HG02884 (cell line): ENCODE results near the gene SRC.

Experiments
- ATAC-seq: cut with Tn5 transposase; IDR thresholded peaks from one replicate; pipeline ENCODE4 v1.9.1; 2021; ENCODE audit warnings: mild to moderate bottlenecking, moderate library complexity; ENCODE audit not compliant: unreplicated experiment

SRC gene

DNA sequence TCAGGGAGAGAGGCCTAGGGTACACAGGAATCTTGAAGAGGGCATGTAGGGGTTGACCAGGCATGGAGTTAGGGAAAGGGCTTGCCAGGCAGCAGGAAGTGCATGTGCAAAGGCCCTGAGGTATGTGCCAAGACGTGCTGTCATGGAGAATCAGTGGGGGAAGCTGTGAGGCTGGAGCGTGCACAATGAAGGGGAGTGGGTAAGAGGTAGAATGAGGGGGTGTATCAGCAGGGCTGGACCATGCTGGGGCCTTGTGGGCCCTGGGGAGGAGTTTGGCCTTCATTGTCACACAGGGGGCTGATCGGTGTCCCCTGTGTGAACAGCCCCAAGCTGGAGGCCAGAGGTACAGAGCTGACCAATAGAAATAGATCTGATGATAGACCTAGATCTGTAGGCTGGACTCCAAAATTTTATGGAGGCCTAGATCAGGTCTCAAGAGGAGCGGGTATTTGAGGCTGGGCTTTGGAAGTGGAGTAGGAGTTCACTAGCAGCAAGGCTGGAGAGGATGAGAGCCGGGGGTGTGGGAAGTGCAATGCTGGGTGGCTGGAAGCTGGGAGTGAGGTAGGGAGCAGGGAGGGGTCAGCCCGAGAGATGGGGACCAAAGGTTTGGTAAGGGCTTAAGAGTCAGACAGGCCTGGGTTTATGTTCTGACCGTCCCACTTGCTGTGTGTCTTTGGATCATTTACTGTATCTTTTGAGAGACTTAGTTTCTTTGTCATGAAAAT, 3.0 kb downstream of the SRC start:
- no peak for ATAC-seq

DNA sequence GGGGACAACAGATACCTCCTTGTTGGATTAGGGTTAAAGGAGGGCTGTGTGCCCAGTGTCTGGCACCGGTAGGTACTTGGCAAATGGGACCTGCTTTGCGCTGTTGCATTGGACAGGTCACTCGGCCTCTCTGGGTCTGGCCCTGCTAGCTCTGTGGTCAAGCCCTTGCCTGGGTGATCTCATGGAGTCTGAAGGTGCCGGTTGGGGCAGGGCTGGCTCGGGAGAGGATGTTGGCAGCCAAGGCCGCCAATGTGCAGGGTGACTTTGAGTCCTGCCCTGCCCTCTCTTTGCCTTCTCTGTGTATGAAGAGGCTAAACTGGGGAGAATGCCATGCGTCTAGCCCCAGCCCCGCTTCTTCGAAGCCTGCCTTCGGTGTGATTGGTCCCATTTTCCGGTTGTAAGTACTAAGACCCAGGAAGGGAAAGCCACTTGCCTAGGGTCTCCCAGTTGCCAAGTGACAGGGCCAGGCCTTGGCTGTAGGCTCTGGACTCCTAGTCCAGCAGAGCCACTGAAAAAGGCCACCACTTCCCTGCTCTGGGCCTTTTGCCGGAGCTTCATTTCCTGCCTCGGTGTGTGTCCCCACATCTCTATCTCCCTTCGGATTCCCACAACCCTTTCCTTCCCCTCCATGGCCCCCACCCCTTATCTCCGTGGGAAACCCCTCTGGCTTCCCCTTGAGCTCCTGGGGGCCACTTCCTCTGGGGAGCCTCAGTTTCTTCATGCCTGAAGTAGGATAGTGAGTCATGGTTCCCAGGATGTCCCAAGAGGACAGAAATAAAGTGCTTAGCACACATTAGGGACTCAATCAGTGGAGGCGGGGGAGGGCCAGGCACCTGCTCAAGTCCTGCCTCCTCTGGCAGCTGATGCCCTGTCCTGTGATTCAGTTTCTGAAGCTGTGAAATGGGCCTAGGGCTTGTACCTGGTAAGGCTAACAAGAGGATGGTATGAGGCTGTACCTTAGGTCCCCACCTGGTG, 3.9 kb downstream of the SRC start:
- ATAC-seq: no peak

DNA sequence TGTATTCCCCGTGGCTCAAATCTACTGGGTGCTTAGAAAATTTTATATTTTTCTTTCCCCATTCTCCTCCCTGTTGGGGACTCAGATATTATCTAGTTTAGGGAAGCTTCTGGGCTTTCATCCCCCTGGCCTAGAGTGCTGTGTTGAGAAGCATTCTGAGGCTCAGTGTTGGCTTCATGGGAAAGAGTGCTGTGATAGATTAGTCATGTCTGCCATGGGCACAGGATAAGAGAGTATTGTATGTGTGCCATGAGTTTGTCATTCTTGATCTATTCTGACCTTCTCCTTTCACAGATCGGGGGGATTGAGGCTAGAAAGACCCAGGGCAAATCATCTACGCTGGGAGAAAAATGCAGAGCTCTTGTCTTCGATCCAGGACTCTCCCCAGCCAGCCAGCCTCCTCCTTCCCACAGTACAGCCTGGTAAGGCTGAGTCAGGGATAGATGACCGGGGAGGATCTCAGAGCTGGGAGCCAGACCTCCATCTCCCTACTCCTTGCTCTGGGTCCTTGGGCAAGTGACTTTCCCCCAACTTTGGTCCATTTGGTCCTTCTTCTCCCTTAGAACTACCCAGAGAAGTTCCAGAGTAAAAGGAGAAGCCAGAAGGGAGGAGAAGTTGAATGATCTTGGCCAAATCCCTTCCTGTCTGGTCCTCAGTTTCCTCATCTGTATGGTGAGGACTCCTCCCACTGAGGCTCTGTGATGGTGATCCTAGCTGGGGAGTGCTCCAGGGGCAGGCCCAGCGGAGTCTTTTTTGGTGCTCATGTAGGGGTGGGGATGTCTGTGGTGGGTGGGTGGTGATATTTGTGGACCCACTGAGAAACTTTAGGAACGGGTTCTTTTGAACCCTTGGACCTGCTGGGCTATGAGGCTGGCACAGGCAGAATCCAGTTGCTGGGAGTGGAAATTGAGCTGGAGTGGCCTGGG, 5.0 kb downstream of the SRC start:
- no peak for ATAC-seq

DNA sequence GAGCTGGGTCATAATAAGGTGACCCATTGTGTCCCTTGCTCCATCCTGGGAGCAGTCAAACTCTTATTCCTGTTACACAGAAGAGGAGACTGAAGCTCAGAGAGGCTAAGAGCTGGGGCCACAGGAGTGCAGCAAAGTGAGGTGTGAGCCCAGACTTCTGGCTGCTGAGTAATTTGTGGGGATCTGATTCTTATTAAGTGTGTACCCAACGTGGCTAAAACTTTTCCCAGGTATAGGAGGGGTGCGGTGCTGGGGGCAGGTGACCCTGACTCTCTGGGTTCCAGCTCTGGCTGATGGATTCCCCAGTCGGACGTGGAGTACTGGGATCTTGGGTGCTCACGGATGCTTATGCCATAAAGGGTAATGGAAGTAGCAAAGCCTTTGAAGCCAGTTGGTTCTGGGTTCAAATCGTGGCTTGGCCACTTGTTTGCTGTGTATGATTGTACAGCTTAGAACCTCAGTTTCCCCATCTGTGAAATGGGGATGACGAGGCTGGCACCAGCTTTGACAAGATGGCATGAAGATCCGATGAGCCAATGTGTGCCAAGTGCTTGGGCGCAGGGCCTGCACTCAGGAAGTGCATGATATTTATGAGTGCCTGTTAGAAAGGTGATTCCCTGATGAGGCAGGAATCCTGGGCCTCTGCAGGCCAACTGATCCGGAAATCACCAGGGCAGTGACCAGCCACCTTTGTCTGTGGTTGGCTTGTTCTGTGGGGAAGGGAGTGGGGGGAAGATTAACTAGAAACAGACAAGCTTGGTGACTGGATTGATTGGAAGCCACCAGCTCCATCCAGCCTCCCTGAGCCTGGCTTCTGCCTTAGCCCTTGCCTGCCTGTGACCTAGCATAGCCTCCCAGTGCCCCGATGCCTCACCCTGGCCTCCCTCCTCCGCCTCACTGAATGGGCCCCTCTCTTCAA, 6.0 kb downstream of the SRC start:
- no peak for ATAC-seq

- no peak for ATAC-seq
Observed at GRCh38 chr20:37352608-37352980, 6.7 kb downstream of the SRC start.

GRCh38 chr20:37353285-37353849, 7.4 kb downstream of the SRC start:
- ATAC-seq: no peak

DNA sequence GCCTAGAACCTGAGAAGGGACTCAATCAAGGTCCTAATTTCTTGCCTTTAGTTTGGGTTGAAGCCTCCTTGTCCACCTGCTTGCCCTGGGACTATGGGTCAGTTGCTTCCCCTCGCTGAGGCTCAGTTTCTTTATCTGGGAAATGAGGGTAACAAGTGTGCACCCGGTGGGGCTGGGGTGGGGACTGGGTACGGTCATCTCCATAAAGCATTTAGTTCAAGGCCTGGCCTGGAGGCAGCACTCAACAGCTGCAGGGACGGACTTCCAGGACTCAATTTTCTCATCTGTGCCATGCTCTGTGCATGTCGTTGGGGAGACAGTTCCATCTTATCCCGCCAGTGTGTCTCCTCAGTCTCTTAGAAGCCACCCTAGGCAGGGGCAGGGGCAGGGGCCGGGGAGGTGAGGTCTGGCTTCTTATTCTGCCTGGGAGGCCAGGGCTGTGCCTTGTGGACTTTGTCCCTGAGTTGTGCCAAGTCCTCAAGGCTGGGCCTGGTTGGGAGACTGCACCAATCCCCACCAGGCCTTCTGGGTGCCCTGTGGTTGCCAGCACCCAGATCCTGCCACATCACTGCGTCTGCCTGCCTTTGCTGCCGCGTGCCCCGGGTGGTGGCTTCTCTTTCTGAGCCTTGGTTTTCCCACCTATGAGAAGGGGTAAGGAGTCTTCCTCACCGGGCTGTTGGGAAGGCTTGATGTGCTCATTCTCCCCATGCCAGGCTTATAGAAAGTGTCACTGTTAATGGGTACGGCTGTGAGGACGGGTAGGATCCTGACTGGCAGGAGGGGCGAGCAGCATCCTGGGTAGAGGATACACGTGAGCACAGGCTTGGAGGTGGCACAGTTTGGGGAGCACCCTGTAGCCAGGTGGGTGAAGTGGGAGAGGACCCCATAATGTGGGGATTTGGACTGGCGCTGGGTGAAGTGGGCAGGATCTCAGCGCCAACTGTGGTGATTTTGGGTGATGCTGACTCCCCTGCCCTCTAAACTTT, 8.6 kb downstream of the SRC start:
- ATAC-seq: no peak

GRCh38 chr20:37355252-37356180, 9.6 kb downstream of the SRC start:
- ATAC-seq: no peak

- no peak for ATAC-seq
Observed at GRCh38 chr20:37356387-37356786, 10.4 kb downstream of the SRC start.

DNA sequence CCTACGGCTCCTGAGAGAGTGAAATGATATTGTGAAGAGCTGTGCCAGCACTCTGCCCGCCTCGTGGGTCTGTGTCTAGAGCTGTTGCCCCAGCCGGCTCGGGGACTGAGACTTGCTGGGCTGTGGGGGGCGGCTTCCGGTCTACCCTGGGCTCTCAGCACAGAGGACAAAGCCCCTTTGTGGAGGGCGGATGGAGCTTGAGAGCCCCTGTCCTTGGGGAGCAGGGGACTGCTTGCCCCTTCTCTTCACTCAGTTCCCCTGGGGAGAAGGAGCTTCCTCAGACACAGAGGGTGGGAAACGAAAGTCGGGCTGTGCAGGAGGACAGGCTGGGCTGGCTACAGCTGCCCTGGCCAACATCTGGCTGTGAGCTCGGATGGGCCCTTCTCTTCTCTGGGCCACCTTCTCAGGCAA, 11.0 kb downstream of the SRC start:
- ATAC-seq: no peak

GRCh38 chr20:37357481-37358365, 11.8 kb downstream of the SRC start:
- ATAC-seq: no peak

DNA sequence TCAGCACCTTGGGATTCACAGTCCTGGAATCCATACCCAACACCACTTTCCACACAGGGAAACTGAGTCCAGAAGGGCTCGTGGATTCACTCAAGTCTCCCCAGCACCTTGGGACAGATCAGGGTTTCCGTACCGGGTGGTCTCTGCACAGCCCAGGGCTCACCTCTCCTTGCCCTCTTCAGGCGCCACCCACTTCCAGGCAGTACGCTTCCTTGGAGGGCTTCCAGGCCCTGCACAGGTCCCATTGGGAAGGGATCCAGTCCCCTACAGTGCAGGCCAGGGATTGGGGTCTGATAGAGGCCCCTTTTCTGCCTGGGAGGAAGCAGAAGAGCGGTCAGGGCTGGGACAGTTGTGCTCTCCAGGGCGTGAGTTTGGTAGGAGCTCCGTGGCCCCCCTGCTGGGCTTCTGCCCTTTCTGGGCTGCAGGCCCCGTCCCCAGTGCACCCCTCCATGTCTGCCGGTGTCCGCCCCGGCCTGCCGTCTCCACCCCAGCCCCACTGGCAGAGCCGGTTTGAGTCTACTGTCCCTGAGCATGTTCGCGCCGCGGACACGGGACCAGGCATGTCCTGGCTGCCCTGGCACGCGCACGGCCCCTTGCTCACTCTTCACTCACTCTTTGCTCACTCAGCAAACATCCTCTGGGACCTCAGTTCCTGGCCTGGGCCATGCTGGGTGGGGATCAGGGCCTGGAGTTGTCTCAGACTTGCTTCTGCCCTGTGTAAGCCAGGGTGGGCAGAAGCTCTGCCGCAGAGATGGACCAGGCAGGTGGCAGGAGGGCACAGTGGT, 12.6 kb downstream of the SRC start:
- no peak for ATAC-seq

DNA sequence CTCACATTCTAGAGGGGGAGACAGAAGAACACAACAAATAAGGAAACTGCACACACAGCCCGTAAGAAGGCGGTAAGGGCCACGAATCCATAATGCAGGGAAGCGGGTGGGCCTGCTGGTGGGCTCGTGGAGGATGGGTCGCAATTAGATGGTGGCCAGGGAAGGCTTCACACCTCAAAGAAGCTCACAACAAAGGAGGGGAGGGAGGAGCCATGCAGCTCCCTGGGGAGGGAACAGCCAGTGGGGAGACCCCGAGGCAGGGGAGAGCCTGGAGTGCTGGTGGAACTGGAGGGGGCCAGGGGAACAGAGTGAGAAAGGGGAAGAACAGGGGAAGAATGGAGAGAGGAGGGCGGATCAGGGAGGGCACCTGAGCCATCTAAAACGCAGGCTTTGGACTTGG, 13.4 kb downstream of the SRC start:
- no peak for ATAC-seq

DNA sequence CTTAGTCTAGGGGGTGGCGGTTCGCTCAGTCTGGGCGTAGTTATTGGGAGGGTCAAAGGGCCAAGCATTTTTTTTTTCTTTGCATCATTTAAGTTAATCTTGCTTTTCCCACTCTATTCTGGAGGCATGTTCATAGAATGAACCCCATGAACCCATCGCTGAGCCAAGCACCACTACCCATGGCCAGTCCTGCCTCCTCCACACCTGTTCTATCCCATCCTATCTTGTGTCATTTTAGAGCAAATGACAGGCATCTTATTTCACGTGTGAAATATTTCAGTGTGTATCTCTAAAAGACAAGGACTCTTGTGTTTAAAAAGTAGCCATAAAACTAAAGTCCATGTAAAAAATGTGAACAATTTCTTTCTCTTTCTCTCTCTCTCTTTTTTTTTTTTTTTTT, 13.9 kb downstream of the SRC start:
- no peak for ATAC-seq

DNA sequence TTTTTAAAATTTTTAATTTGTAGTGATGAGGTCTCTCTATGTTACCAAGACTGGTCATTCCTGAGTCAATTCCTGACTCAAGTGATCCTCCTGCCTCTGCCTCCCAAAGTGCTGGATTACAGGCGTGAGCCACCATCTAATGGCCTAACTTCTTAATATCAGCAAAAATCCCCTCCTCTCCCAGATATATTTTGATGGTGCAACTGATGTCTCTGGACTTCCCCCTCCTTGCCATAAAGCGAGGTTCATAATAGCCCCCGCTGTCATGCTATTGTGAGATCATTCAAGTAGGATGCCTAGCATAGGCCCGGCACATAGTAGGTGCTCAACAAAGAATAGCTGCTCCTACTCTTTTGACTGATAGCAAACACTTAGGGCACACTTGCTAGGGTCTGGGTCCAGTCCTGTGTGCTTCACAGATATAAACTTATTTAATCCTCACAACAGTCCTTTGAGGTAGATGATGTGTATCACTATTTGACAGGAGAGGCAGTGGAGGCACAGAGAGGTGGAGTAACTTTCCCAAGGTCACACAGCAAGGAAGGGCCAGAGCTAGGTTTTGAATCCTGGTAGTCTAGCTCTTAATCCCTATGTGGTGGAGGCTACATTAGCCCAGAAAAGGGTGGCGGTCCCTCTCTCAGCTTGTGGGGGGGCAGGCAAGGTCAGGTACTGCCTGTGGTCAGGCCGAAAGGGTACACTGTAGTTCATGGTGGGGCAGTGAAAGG, 14.6 kb downstream of the SRC start:
- no peak for ATAC-seq
